Naive thymus-derived CD4-positive, alpha-beta T cell (primary cell): Measurements from ENCODE around the gene IGFN1. TPM values are rescaled to one million over a fixed set of nuclear protein-coding genes. Genes with fewer than 3 reads are reported as not detected.
A peak's percentile ranks its signal among the peaks of the same experiment; 100 is the strongest.
"Not testable (repeated sequence)": the region's sequence is repeated elsewhere in the genome, so short reads cannot be mapped to it uniquely, and the experiment has no call there.

ENCODE experiments used
- ATAC-seq: fragments of 150-1000 bp; cut with Tn5 transposase; 2 replicates; pipeline ENCODE4 v1.10.0; 2021; ENCODE audit warnings: mild to moderate bottlenecking, moderate library complexity
- CTCF ChIA-PET: fragments of 350-600 bp; sonication (Branson Sonifier 250); formaldehyde crosslinking; loops from one replicate; lab custom pipeline; 2021; ENCODE audit warnings: antibody characterized with exemption; lab: Charles Lee
- POLR2A ChIA-PET: fragments of 350-600 bp; sonication (Branson Sonifier 250); formaldehyde crosslinking; loops from one replicate; lab custom pipeline; 2021; ENCODE audit warnings: antibody characterized with exemption, inconsistent platforms; lab: Charles Lee
- DNase-seq, 9 donors: peaks; one replicate each; pipeline versions ENCODE4 v3.0.0 to v3.0.0-alpha.2; 2020 to 2022; ENCODE audit warnings: mixed read lengths in 1 of 9
- H3K27ac ChIP-seq: one replicate; pipeline ENCODE4 v1.7.0; 2013; ENCODE audit warnings: mild to moderate bottlenecking, low read depth, low read length, moderate library complexity
- H3K27me3 ChIP-seq, 2 donors: one replicate each; pipeline ENCODE4 v1.7.0; 2013; ENCODE audit warnings: low read length in 2 of 2, mild to moderate bottlenecking in 2 of 2, moderate library complexity in 2 of 2; ENCODE audit not compliant: control insufficient read depth in 2 of 2, insufficient read depth in 2 of 2
- H3K36me3 ChIP-seq, 3 experiments: 1 replicate in 2 of 3; 2 replicates in 1 of 3; pipeline ENCODE4 v1.7.0; 2013; ENCODE audit warnings: low read length in 3 of 3, mild to moderate bottlenecking in 3 of 3, moderate library complexity in 1 of 3; ENCODE audit not compliant: insufficient read depth in 3 of 3, control insufficient read depth in 2 of 3
- H3K4me1 ChIP-seq, 2 donors: one replicate each; pipeline ENCODE4 v1.7.0; 2013; ENCODE audit warnings: low read length in 2 of 2, mild to moderate bottlenecking in 2 of 2, moderate library complexity in 1 of 2; ENCODE audit not compliant: control insufficient read depth in 2 of 2, insufficient read depth in 2 of 2
- H3K4me3 ChIP-seq: 2 replicates; pipeline ENCODE4 v1.7.0; 2013; ENCODE audit warnings: mild to moderate bottlenecking, low read length
- H3K9me3 ChIP-seq, 3 experiments: 1 replicate in 2 of 3; 2 replicates in 1 of 3; pipeline ENCODE4 v1.7.0; 2013; ENCODE audit warnings: low read length in 3 of 3; ENCODE audit not compliant: control insufficient read depth in 2 of 3
- H3K27ac Mint-ChIP-seq, 9 donors: one replicate each; pipeline ENCODE4 v1.8.0; 2020 to 2022; ENCODE audit warnings: mixed read lengths in 9 of 9, mild to moderate bottlenecking in 8 of 9, moderate library complexity in 5 of 9, inconsistent platforms in 2 of 9
- H3K27me3 Mint-ChIP-seq, 5 donors: one replicate each; pipeline ENCODE4 v1.8.0; 2021 to 2022; ENCODE audit warnings: mixed read lengths in 5 of 5, mild to moderate bottlenecking in 1 of 5
- H3K36me3 Mint-ChIP-seq, 5 donors: one replicate each; pipeline ENCODE4 v1.8.0; 2020 to 2022; ENCODE audit warnings: mixed read lengths in 5 of 5, mild to moderate bottlenecking in 3 of 5, inconsistent platforms in 1 of 5
- H3K4me1 Mint-ChIP-seq, 7 donors: one replicate each; pipeline ENCODE4 v1.8.0; 2020 to 2022; ENCODE audit warnings: mixed read lengths in 7 of 7, mild to moderate bottlenecking in 3 of 7, inconsistent platforms in 1 of 7
- H3K4me3 Mint-ChIP-seq, 10 donors: one replicate each; pipeline ENCODE4 v1.8.0; 2020 to 2022; ENCODE audit warnings: mild to moderate bottlenecking in 10 of 10, mixed read lengths in 10 of 10, moderate library complexity in 6 of 10, inconsistent platforms in 2 of 10
- H3K9me3 Mint-ChIP-seq, 11 donors: one replicate each; pipeline ENCODE4 v1.8.0; 2020 to 2022; ENCODE audit warnings: mixed read lengths in 11 of 11, mild to moderate bottlenecking in 4 of 11, inconsistent platforms in 1 of 11, moderate library complexity in 1 of 11
- intact Hi-C, 2 donors: fragments of 100-400 bp; cut with micrococcal nuclease; formaldehyde crosslinking; loops; one replicate each; pipeline ENCODE4 v1.15.1; 2023
- polyA plus RNA-seq, 2 donors: library from polyadenylated mRNA; unstranded; fragments of 300-500 nt; fragmentation: Illumina TruSeq; gene quantifications; one replicate each; pipeline ENCODE4 v1.2.3, GENCODE V29; 2021
- total RNA-seq, 6 experiments: library from RNA in 5 of 6; stranded (reverse) in 5 of 6; gene quantifications; 1 replicate in 5 of 6; 2 replicates in 1 of 6; pipeline ENCODE4 v1.2.3 and lab custom pipeline; 2021 to 2026

The IGFN1 gene
- total and polyA plus RNA-seq, 7 experiments from 2014 or later = not detected

GRCh38 chr1:201258132-201258531 is 67.5 kb downstream of the IGFN1 start:
- CTCF ChIA-PET, POLR2A ChIA-PET: not testable (repeated sequence)

GRCh38 chr1:201258763-201259230 is 68.2 kb downstream of the IGFN1 start:
- H3K36me3 ChIP-seq = no peaks in the 10 kb centered on the region
- intact Hi-C loops = no loop called here
- ChIA-PET CTCF (interaction anchor here (0.6 kb wide), 1 partner anchor 84 kb away, joined by 3 read pairs; no protein-coding TSS in a partner anchor), POLR2A (no interaction called here)
- H3K4me3 ChIP-seq = no peak overlapping the region
- no peak overlapping the region for H3K4me3 Mint-ChIP-seq
- H3K36me3 Mint-ChIP-seq = peaks cover 0 to 8% (median 0%) of the 10 kb centered on the region in 5 donors
- H3K9me3 ChIP-seq = no peaks in the 10 kb centered on the region
- no peak for ATAC-seq
- H3K27me3 Mint-ChIP-seq = peaks cover 11 to 22% (median 19%) of the 10 kb centered on the region in 5 donors
- no peaks in the 10 kb centered on the region for H3K4me1 ChIP-seq
- DNase-seq = no peak
- no peak overlapping the region for H3K27ac Mint-ChIP-seq
- peaks cover 2 to 7% (median 5%) of the 10 kb centered on the region in 7 donors for H3K4me1 Mint-ChIP-seq
- no peak overlapping the region for H3K27ac ChIP-seq
- H3K27me3 ChIP-seq = peaks cover 0 to 3% of the 10 kb centered on the region in 2 donors
- H3K9me3 Mint-ChIP-seq = peaks cover 0 to 4% (median 0%) of the 10 kb centered on the region in 11 donors

More at GRCh38 chr1:201258132-201258531, 67.5 kb downstream of the IGFN1 start:
- H3K36me3 ChIP-seq, H3K36me3 Mint-ChIP-seq, DNase-seq, H3K4me3 ChIP-seq, H3K4me1 ChIP-seq, ATAC-seq, H3K27ac ChIP-seq, H3K27ac Mint-ChIP-seq, H3K4me3 Mint-ChIP-seq, intact Hi-C loops, H3K9me3 Mint-ChIP-seq, H3K9me3 ChIP-seq, H3K27me3 ChIP-seq, H3K4me1 Mint-ChIP-seq: not testable (repeated sequence)
- peaks cover 11 to 25% (median 19%) of the 10 kb centered on the region in 5 donors for H3K27me3 Mint-ChIP-seq

- peaks cover 0 to 4% (median 0%) of the 10 kb centered on the region in 11 donors for H3K9me3 Mint-ChIP-seq
- H3K4me3 ChIP-seq = no peak overlapping the region
- peak overlapping the region in 3 of 10 donors; percentile 12 to 30 (median 21) for H3K4me3 Mint-ChIP-seq
- intact Hi-C loops = no loop called here
- ChIA-PET CTCF (no interaction called here), POLR2A (no interaction called here)
- no peak overlapping the region for H3K27ac ChIP-seq
- H3K27me3 ChIP-seq = peaks cover 0 to 3% of the 10 kb centered on the region in 2 donors
- no peak overlapping the region for H3K27ac Mint-ChIP-seq
- no peaks in the 10 kb centered on the region for H3K4me1 ChIP-seq
- H3K9me3 ChIP-seq = no peaks in the 10 kb centered on the region
- DNase-seq (no peak), ATAC-seq (no peak)
- no peaks in the 10 kb centered on the region for H3K36me3 ChIP-seq
- H3K36me3 Mint-ChIP-seq = peaks cover 0 to 8% (median 0%) of the 10 kb centered on the region in 5 donors
- H3K27me3 Mint-ChIP-seq = peaks cover 16 to 28% (median 21%) of the 10 kb centered on the region in 5 donors
- peaks cover 1 to 7% (median 5%) of the 10 kb centered on the region in 7 donors for H3K4me1 Mint-ChIP-seq
These were observed 69.0 kb downstream of the IGFN1 start for GRCh38 chr1:201259476-201260235.

GRCh38 chr1:201260236-201260590 is 69.6 kb downstream of the IGFN1 start:
- H3K9me3 Mint-ChIP-seq = peaks cover 0 to 4% (median 0%) of the 10 kb centered on the region in 11 donors
- Histone ChIP-seq H3K4me3 (no peak overlapping the region), H3K27ac (no peak overlapping the region), H3K4me1 (no peaks in the 10 kb centered on the region), H3K9me3 (no peaks in the 10 kb centered on the region), H3K27me3 (peaks cover 0 to 3% of the 10 kb centered on the region in 2 donors), H3K36me3 (no peaks in the 10 kb centered on the region)
- CTCF ChIA-PET = no interaction called here
- peaks cover 16 to 31% (median 23%) of the 10 kb centered on the region in 5 donors for H3K27me3 Mint-ChIP-seq
- peaks cover 0 to 8% (median 0%) of the 10 kb centered on the region in 5 donors for H3K36me3 Mint-ChIP-seq
- POLR2A ChIA-PET = no interaction called here
- peak overlapping the region in 5 of 10 donors; percentile 5 to 50 (median 26) for H3K4me3 Mint-ChIP-seq
- H3K27ac Mint-ChIP-seq = no peak overlapping the region
- ATAC-seq (no peak), DNase-seq (no peak)
- intact Hi-C loops = no loop called here
- H3K4me1 Mint-ChIP-seq = peaks cover 0 to 7% (median 5%) of the 10 kb centered on the region in 7 donors

GRCh38 chr1:201260648-201261311 is 70.2 kb downstream of the IGFN1 start:
- Histone ChIP-seq H3K27ac (no peak overlapping the region), H3K36me3 (no peaks in the 10 kb centered on the region), H3K27me3 (peaks cover 0 to 3% of the 10 kb centered on the region in 2 donors), H3K9me3 (no peaks in the 10 kb centered on the region), H3K4me3 (no peak overlapping the region), H3K4me1 (no peaks in the 10 kb centered on the region)
- CTCF ChIA-PET = no interaction called here
- Mint-ChIP-seq H3K9me3 (peaks cover 0 to 4% (median 0%) of the 10 kb centered on the region in 11 donors), H3K4me3 (peak overlapping the region in 5 of 10 donors; percentile 5 to 50 (median 26)), H3K4me1 (peaks cover 0 to 7% (median 5%) of the 10 kb centered on the region in 7 donors), H3K27me3 (peaks cover 16 to 31% (median 24%) of the 10 kb centered on the region in 5 donors), H3K27ac (no peak overlapping the region), H3K36me3 (peaks cover 0 to 8% (median 0%) of the 10 kb centered on the region in 5 donors)
- DNase-seq (no peak), ATAC-seq (peak; percentile 18)
- intact Hi-C loops = no loop called here
- POLR2A ChIA-PET = no interaction called here

- H3K27me3 ChIP-seq = peaks cover 0 to 3% of the 10 kb centered on the region in 2 donors
- DNase-seq (no peak), ATAC-seq (no peak)
- H3K4me1 ChIP-seq = no peaks in the 10 kb centered on the region
- Mint-ChIP-seq H3K4me3 (no peak overlapping the region), H3K4me1 (peaks cover 0 to 10% (median 6%) of the 10 kb centered on the region in 7 donors), H3K36me3 (peaks cover 0 to 8% (median 0%) of the 10 kb centered on the region in 5 donors), H3K27ac (no peak overlapping the region), H3K27me3 (peaks cover 24 to 37% (median 30%) of the 10 kb centered on the region in 5 donors), H3K9me3 (peaks cover 0 to 4% (median 0%) of the 10 kb centered on the region in 11 donors)
- no peak overlapping the region for H3K4me3 ChIP-seq
- intact Hi-C loops = no loop called here
- no peaks in the 10 kb centered on the region for H3K9me3 ChIP-seq
- ChIA-PET CTCF (interaction anchor here (1.0 kb wide), 1 partner anchor 10 kb away, joined by 3 read pairs; no protein-coding TSS in a partner anchor), POLR2A (no interaction called here)
- H3K27ac ChIP-seq = no peak overlapping the region
- H3K36me3 ChIP-seq = no peaks in the 10 kb centered on the region
These were observed 71.3 kb downstream of the IGFN1 start for GRCh38 chr1:201261771-201262547.
